Measurements from ENCODE around the gene JMJD7. TPM values are rescaled to one million over a fixed set of nuclear protein-coding genes. Genes with fewer than 3 reads are reported as not detected.

The JMJD7 gene
- total RNA-seq, 1 experiment from 2014 or later = 11.7 TPM

DNA sequence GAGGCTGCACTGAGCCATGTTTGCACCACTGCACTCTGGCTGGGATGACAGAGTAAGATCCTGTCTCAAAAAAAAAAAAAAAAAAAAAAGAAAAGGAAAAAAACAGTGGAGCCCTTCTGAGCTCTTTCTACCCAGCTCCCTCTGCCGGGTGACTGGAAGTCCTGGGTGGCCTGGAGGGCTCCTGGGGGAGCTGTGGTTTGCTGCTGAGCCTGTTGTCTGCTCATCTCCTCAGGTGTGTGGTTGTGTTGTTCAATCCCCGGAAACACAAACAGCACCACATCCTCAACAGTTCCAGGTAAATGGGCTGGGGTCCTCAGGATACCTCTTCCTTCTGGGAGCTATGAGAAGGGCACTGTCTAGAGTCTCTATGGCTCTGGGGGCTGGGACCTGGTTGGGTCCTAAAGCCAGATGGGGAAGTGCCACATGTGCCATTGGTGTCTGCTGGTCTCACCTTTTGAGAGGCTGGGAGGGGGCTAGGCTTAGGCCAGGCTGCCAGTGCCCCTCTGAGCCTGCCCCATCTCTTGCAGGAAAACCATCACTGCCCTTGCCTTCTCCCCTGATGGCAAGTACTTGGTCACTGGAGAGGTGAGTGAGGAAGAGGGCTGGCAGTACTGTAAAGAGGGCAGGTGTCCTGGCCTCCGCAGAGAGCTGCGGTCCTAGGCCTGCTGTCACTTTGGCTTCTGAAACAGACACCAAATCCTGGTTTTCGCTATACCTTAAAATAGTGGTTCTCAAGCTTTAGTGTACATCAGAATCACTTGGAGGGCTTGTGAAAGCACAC, 17.1 kb upstream of the JMJD7 start:
- Histone ChIP-seq H3K4me1 (replicated peaks; ENCODE audit: insufficient read depth) (no peaks in the 10 kb centered on the region), H3K4me2 (no peak overlapping the region), H3K27me3 (ENCODE audit: insufficient read depth, low read depth) (no peaks in the 10 kb centered on the region), H3K9me3 (ENCODE audit: insufficient read depth, low read depth) (no peaks in the 10 kb centered on the region), H3K36me3 (ENCODE audit: low read depth) (no peaks in the 10 kb centered on the region), H3K4me3 (no peak overlapping the region), H3K9me2 (ENCODE audit: insufficient read depth) (no peaks in the 10 kb centered on the region), H4K20me1 (ENCODE audit: insufficient read depth) (no peaks in the 10 kb centered on the region), H3K27ac (no peak overlapping the region), H3F3A (ENCODE audit: insufficient read depth, low read depth) (no peaks in the 10 kb centered on the region), H3K79me2 (ENCODE audit: low read depth) (no peaks in the 10 kb centered on the region), H2AFZ (no peak overlapping the region)
- BruUV-seq (replicated peaks) = no TSS peak
- TF ChIP-seq, protein P1, sequence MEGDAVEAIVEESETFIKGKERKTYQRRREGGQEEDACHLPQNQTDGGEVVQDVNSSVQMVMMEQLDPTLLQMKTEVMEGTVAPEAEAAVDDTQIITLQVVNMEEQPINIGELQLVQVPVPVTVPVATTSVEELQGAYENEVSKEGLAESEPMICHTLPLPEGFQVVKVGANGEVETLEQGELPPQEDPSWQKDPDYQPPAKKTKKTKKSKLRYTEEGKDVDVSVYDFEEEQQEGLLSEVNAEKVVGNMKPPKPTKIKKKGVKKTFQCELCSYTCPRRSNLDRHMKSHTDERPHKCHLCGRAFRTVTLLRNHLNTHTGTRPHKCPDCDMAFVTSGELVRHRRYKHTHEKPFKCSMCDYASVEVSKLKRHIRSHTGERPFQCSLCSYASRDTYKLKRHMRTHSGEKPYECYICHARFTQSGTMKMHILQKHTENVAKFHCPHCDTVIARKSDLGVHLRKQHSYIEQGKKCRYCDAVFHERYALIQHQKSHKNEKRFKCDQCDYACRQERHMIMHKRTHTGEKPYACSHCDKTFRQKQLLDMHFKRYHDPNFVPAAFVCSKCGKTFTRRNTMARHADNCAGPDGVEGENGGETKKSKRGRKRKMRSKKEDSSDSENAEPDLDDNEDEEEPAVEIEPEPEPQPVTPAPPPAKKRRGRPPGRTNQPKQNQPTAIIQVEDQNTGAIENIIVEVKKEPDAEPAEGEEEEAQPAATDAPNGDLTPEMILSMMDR (conservative IDR thresholded peaks at IDR 0.05) = no peak
- no peak for TF ChIP-seq EZH2 (IDR thresholded peaks at IDR 0.05; ENCODE audit: low read depth)
- no peak for DNase-seq
- intact Hi-C loops (cut with micrococcal nuclease; ENCODE audit: unreplicated experiment) = loop anchor here (1.0 to 10.0 kb wide), 5 partner anchors 93 to 909 kb away; partner anchors contain the start of gene TYRO3
- POLR2A ChIA-PET (ENCODE audit: unreplicated experiment) = interaction anchor here (0.6 kb wide), 1 partner anchor 381 kb away, joined by 25 read pairs; no protein-coding TSS in a partner anchor
- CTCF ChIA-PET = interaction anchor here (0.5 to 2.1 kb wide), 4 partner anchors 37 to 229 kb away, joined by 3 to 21 read pairs (median 10); partner anchors contain the start of gene MAPKBP1

DNA sequence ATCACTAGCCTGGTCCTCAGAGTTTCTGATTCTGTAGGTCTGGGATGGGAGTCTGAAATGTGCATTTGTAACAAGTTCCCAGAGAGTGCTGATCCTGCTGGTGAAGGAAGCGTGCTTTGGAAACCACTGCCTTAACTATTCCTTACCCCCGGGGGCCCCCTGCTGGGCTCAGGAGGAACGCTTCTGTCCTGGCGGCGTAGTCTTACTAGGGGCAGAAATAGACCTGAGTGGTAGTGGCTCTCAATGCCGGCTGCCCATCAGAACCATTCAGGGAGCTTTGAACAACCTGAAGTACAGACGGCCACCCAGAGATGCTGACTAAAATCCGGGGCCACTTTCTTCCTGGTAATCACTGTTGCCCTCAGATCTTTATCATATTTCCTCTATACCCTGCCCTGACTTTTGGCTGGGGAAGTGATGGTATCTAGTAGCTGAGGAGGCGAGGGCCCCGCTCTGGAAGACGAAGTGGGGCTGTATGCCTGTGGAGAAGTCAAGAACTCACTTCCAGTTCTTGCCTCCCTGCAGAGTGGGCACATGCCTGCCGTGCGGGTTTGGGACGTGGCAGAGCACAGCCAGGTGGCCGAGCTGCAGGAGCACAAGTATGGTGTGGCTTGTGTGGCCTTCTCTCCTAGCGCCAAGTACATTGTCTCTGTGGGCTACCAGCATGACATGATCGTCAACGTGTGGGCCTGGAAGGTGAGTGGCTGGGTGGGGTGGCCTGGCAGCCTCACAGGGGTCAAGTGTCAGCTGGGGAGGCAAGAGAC, 16.3 kb upstream of the JMJD7 start:
- no peaks in the 10 kb centered on the region for H3K27me3 ChIP-seq (ENCODE audit: insufficient read depth, low read depth)
- no peak overlapping the region for H3K4me2 ChIP-seq
- no peaks in the 10 kb centered on the region for H3K36me3 ChIP-seq (ENCODE audit: low read depth)
- H3F3A ChIP-seq (ENCODE audit: insufficient read depth, low read depth) = no peaks in the 10 kb centered on the region
- no peak overlapping the region for H2AFZ ChIP-seq
- no peak overlapping the region for H3K4me3 ChIP-seq
- no peaks in the 10 kb centered on the region for H4K20me1 ChIP-seq (ENCODE audit: insufficient read depth)
- H3K9me2 ChIP-seq (ENCODE audit: insufficient read depth) = no peaks in the 10 kb centered on the region
- H3K27ac ChIP-seq = no peak overlapping the region
- TF ChIP-seq, protein P1 (conservative IDR thresholded peaks at IDR 0.05) = peak; percentile 78
- TF ChIP-seq EZH2 (IDR thresholded peaks at IDR 0.05; ENCODE audit: low read depth) = no peak
- ChIA-PET CTCF (interaction anchor here (0.5 to 2.1 kb wide), 2 partner anchors 38 to 230 kb away, joined by 3 to 21 read pairs; partner anchors contain the start of gene MAPKBP1), POLR2A (ENCODE audit: unreplicated experiment) (no interaction called here)
- intact Hi-C loops (cut with micrococcal nuclease; ENCODE audit: unreplicated experiment) = loop anchor here (1.0 to 10.0 kb wide), 5 partner anchors 93 to 909 kb away; partner anchors contain the start of gene TYRO3
- peak; percentile 52 to 73 for DNase-seq
- BruUV-seq (replicated peaks) = no TSS peak
- H3K9me3 ChIP-seq (ENCODE audit: insufficient read depth, low read depth) = no peaks in the 10 kb centered on the region
- no peaks in the 10 kb centered on the region for H3K79me2 ChIP-seq (ENCODE audit: low read depth)
- no peaks in the 10 kb centered on the region for H3K4me1 ChIP-seq (replicated peaks; ENCODE audit: insufficient read depth)

DNA sequence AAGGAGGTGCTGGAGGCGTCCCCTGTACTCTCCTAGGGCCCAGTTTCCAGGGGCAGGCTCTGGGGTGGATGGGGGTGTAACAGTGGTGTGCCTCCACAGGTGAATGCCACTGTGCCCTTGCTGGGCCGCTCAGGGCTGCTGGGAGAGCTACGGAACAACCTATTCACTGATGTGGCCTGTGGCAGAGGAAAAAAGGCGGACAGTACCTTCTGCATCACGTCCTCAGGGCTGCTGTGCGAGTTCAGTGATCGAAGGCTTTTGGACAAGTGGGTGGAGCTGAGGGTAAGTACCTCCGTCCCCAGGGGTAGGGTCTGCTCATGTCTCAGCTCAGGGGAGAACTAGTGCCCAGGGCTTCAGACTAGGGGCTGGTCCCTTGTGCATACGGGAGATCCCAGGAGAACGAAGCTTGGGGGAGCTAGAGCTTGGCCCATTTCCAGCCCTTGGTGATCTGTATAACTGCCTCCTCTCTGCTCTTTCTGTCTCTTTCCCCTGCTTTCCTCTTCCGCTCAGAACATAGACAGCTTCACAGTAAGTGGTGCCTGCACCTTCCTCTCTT, 15.0 kb upstream of the JMJD7 start:
- no peaks in the 10 kb centered on the region for H3K9me2 ChIP-seq (ENCODE audit: insufficient read depth)
- no peak for TF ChIP-seq EZH2 (IDR thresholded peaks at IDR 0.05; ENCODE audit: low read depth)
- TF ChIP-seq, protein P1 (conservative IDR thresholded peaks at IDR 0.05) = no peak
- no peaks in the 10 kb centered on the region for H3K79me2 ChIP-seq (ENCODE audit: low read depth)
- BruUV-seq (replicated peaks) = no TSS peak
- no peaks in the 10 kb centered on the region for H3K36me3 ChIP-seq (ENCODE audit: low read depth)
- H3K27ac ChIP-seq = no peak overlapping the region
- H3K9me3 ChIP-seq (ENCODE audit: insufficient read depth, low read depth) = no peaks in the 10 kb centered on the region
- H3F3A ChIP-seq (ENCODE audit: insufficient read depth, low read depth) = no peaks in the 10 kb centered on the region
- no peak for DNase-seq
- no peaks in the 10 kb centered on the region for H4K20me1 ChIP-seq (ENCODE audit: insufficient read depth)
- CTCF ChIA-PET = interaction anchor here (0.6 to 1.0 kb wide), 2 partner anchors 107 to 272 kb away, joined by 3 to 6 read pairs; no protein-coding TSS in a partner anchor
- no peaks in the 10 kb centered on the region for H3K27me3 ChIP-seq (ENCODE audit: insufficient read depth, low read depth)
- POLR2A ChIA-PET (ENCODE audit: unreplicated experiment) = no interaction called here
- intact Hi-C loops (cut with micrococcal nuclease; ENCODE audit: unreplicated experiment) = loop anchor here (5.0 to 10.0 kb wide), 2 partner anchors 258 to 911 kb away; partner anchors contain the start of gene TYRO3
- no peaks in the 10 kb centered on the region for H3K4me1 ChIP-seq (replicated peaks; ENCODE audit: insufficient read depth)
- no peak overlapping the region for H2AFZ ChIP-seq
- H3K4me2 ChIP-seq = no peak overlapping the region
- H3K4me3 ChIP-seq = no peak overlapping the region
